HepG2 (cell line): ENCODE measurements around the gene SIGLEC9. TPM values are rescaled to one million over a fixed set of nuclear protein-coding genes. Genes with fewer than 3 reads are reported as not detected.

ENCODE experiments used
- GATAD2A ChIP-seq: IDR thresholded peaks from 2 replicates; pipeline ENCODE4 v1.6.1; 2016
- U2AF1 ChIP-seq: fragments of 200-400 bp; formaldehyde crosslinking; optimal IDR thresholded peaks from 2 replicates; pipeline ENCODE3; 2017; ENCODE audit warnings: mild to moderate bottlenecking, low read depth, low read length
- ZNF558 ChIP-seq: sonication (generic); formaldehyde crosslinking; IDR thresholded peaks from 2 replicates; pipeline ENCODE4 v1.9.0; 2022; ENCODE audit warnings: mild to moderate bottlenecking, missing genetic modification reagents, borderline replicate concordance
- ZSCAN20 ChIP-seq: sonication (generic); formaldehyde crosslinking; IDR thresholded peaks from 2 replicates; pipeline ENCODE4 v1.4.0; 2020; ENCODE audit warnings: missing genetic modification reagents, mild to moderate bottlenecking, borderline replicate concordance
- polyA plus RNA-seq, 8 experiments: library from polyadenylated mRNA; depleted of rRNA in 3 of 8; stranded (reverse) in 7 of 8; unstranded in 1 of 8; fragments of >200 nt; fragmentation: Illumina TruSeq in 4 of 8; extraction: Trizol in 4 of 8; gene quantifications; 2 replicates each; pipeline versions ENCODE4 v1.2.1 to v1.2.3, GENCODE V29; 2011 to 2016; ENCODE audit warnings: low read depth in 4 of 8, missing spikeins in 1 of 8, mixed read lengths in 1 of 8; ENCODE audit not compliant: insufficient read depth in 1 of 8
- total RNA-seq, 5 experiments: library from RNA; depleted of rRNA; stranded (reverse); fragments of >200 nt; fragmentation: Illumina TruSeq; extraction: Trizol; gene quantifications; 2 replicates each; pipeline ENCODE4 v1.2.3, GENCODE V29; 2016; ENCODE audit warnings: low read depth in 1 of 5
- TF ChIP-seq, protein P1 (sequence below): sonication (generic); formaldehyde crosslinking; IDR thresholded peaks from 2 replicates; pipeline ENCODE4 v1.4.0; 2020; ENCODE audit warnings: low read depth, mild to moderate bottlenecking, missing genetic modification reagents
- TF ChIP-seq, protein P2 (sequence below): sonication (generic); formaldehyde crosslinking; IDR thresholded peaks from 2 replicates; pipeline ENCODE4 v1.9.0; 2021; ENCODE audit warnings: missing genetic modification reagents, borderline replicate concordance
- TF ChIP-seq, protein P3 (sequence below): sonication (generic); formaldehyde crosslinking; IDR thresholded peaks from 2 replicates; pipeline ENCODE4 v1.9.0; 2022; ENCODE audit warnings: missing genetic modification reagents, mild to moderate bottlenecking, borderline replicate concordance
- TF ChIP-seq, protein P4 (sequence below): sonication (generic); formaldehyde crosslinking; IDR thresholded peaks from 2 replicates; pipeline ENCODE4 v1.4.0; 2020; ENCODE audit warnings: missing genetic modification reagents

Gene SIGLEC9
- total and polyA plus RNA-seq, 2 of the 13 experiments (the other 11 are each of a cell fraction or from before 2014, with no cell fraction given): not detected

DNA sequence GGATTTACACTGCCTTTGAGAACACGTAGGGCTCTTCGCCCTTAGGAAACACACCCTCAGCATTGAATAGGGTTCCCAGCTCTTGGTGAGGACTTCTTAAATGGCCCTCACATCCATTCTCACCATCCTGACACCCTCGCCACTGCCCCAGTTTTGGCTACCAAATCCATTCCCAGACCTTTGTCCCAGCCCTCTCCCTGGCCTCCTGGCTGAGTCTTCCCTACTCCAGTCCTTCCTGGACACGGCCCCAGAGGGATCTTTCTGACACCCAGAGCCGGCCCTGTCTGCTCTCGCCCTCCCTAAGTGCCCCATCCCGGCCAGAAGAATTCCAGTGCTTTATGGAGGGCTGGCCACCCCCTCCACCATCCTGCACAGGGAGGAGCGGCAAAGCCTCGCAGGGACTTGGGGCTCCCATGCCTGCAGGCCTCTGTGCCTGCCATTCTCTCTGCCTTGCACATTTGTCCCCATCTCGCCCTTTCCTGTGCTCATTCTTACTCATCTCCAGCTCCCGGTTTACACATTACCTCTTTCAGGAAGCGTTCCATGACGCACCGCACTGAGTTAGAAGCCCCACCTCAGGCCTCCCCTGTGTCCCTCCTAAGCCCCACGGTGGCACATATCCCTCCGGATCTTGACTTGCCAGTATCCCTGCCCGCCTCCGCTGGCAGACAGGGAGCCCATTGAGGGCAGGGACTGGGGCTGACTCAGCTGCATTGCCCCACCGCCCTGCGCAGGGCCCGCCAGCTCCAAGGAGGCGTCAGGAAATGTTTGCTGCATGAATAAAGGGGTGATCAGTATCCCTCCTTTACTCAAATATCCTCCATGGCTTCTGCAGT, 31.0 kb upstream of the SIGLEC9 start (continued):
- TF ChIP-seq, protein P1, sequence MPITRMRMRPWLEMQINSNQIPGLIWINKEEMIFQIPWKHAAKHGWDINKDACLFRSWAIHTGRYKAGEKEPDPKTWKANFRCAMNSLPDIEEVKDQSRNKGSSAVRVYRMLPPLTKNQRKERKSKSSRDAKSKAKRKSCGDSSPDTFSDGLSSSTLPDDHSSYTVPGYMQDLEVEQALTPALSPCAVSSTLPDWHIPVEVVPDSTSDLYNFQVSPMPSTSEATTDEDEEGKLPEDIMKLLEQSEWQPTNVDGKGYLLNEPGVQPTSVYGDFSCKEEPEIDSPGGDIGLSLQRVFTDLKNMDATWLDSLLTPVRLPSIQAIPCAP: no peak
- TF ChIP-seq ZSCAN20 (CRISPR knock-in tag) (no peak), GATAD2A (CRISPR knock-in tag) (no peak), ZNF558 (CRISPR knock-in tag) (no peak), U2AF1 (no peak)
- TF ChIP-seq, protein P2, sequence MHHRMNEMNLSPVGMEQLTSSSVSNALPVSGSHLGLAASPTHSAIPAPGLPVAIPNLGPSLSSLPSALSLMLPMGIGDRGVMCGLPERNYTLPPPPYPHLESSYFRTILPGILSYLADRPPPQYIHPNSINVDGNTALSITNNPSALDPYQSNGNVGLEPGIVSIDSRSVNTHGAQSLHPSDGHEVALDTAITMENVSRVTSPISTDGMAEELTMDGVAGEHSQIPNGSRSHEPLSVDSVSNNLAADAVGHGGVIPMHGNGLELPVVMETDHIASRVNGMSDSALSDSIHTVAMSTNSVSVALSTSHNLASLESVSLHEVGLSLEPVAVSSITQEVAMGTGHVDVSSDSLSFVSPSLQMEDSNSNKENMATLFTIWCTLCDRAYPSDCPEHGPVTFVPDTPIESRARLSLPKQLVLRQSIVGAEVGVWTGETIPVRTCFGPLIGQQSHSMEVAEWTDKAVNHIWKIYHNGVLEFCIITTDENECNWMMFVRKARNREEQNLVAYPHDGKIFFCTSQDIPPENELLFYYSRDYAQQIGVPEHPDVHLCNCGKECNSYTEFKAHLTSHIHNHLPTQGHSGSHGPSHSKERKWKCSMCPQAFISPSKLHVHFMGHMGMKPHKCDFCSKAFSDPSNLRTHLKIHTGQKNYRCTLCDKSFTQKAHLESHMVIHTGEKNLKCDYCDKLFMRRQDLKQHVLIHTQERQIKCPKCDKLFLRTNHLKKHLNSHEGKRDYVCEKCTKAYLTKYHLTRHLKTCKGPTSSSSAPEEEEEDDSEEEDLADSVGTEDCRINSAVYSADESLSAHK (CRISPR knock-in tag): no peak
- TF ChIP-seq, protein P3, sequence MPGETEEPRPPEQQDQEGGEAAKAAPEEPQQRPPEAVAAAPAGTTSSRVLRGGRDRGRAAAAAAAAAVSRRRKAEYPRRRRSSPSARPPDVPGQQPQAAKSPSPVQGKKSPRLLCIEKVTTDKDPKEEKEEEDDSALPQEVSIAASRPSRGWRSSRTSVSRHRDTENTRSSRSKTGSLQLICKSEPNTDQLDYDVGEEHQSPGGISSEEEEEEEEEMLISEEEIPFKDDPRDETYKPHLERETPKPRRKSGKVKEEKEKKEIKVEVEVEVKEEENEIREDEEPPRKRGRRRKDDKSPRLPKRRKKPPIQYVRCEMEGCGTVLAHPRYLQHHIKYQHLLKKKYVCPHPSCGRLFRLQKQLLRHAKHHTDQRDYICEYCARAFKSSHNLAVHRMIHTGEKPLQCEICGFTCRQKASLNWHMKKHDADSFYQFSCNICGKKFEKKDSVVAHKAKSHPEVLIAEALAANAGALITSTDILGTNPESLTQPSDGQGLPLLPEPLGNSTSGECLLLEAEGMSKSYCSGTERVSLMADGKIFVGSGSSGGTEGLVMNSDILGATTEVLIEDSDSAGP (CRISPR knock-in tag): no peak
- TF ChIP-seq, protein P4, sequence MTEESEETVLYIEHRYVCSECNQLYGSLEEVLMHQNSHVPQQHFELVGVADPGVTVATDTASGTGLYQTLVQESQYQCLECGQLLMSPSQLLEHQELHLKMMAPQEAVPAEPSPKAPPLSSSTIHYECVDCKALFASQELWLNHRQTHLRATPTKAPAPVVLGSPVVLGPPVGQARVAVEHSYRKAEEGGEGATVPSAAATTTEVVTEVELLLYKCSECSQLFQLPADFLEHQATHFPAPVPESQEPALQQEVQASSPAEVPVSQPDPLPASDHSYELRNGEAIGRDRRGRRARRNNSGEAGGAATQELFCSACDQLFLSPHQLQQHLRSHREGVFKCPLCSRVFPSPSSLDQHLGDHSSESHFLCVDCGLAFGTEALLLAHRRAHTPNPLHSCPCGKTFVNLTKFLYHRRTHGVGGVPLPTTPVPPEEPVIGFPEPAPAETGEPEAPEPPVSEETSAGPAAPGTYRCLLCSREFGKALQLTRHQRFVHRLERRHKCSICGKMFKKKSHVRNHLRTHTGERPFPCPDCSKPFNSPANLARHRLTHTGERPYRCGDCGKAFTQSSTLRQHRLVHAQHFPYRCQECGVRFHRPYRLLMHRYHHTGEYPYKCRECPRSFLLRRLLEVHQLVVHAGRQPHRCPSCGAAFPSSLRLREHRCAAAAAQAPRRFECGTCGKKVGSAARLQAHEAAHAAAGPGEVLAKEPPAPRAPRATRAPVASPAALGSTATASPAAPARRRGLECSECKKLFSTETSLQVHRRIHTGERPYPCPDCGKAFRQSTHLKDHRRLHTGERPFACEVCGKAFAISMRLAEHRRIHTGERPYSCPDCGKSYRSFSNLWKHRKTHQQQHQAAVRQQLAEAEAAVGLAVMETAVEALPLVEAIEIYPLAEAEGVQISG (CRISPR knock-in tag): no peak
